MCF 10A (cell line): Measurements from ENCODE around the gene TCF7L2. TPM values are rescaled to one million over a fixed set of nuclear protein-coding genes. Genes with fewer than 3 reads are reported as not detected.

ENCODE experiments used
- BruUV-seq: library from RNA; stranded (reverse); fragments of 400-500 nt; replicated peaks from 2 replicates; lab custom pipeline; 2021; lab: Mats Ljungman, UMichigan
- CTCF ChIA-PET: fragments of 300-600 bp; sonication (Branson Sonifier 250); formaldehyde crosslinking; extraction: SDS; loops from one replicate; lab custom pipeline; 2021; ENCODE audit warnings: antibody characterized with exemption, inconsistent platforms; lab: Yijun Ruan, JAX
- POLR2A ChIA-PET: fragments of 300-600, 350-650 bp; sonication (Branson Sonifier 250); formaldehyde crosslinking; extraction: SDS; loops from one replicate; lab custom pipeline; 2020; ENCODE audit warnings: antibody characterized with exemption, inconsistent platforms; lab: Yijun Ruan, JAX
- DNase-seq: peaks from one replicate; pipeline ENCODE4 v3.0.0-alpha.2; 2018; ENCODE audit not compliant: unreplicated experiment
- H3K27ac Mint-ChIP-seq: one replicate; pipeline ENCODE4 v1.8.0; 2022; ENCODE audit warnings: mild to moderate bottlenecking, low read depth, mixed read lengths; ENCODE audit not compliant: unreplicated experiment
- H3K27me3 Mint-ChIP-seq: one replicate; pipeline ENCODE4 v1.8.0; 2022; ENCODE audit warnings: mixed read lengths; ENCODE audit not compliant: insufficient read depth, unreplicated experiment
- H3K36me3 Mint-ChIP-seq: one replicate; pipeline ENCODE4 v1.8.0; 2022; ENCODE audit warnings: mild to moderate bottlenecking, moderate library complexity, mixed read lengths; ENCODE audit not compliant: insufficient read depth, unreplicated experiment
- H3K4me1 Mint-ChIP-seq: one replicate; pipeline ENCODE4 v1.8.0; 2022; ENCODE audit warnings: mixed read lengths; ENCODE audit not compliant: insufficient read depth, unreplicated experiment
- H3K4me3 Mint-ChIP-seq: one replicate; pipeline ENCODE4 v1.8.0; 2022; ENCODE audit warnings: mild to moderate bottlenecking, moderate library complexity, mixed read lengths; ENCODE audit not compliant: unreplicated experiment
- H3K9me3 Mint-ChIP-seq: one replicate; pipeline ENCODE4 v1.8.0; 2022; ENCODE audit warnings: mixed read lengths; ENCODE audit not compliant: unreplicated experiment
- CTCF ChIP-seq: fragments of 200-600 bp; IDR thresholded peaks from one replicate; pipeline ENCODE4 v1.8.0; 2022; ENCODE audit warnings: antibody characterized with exemption, mild to moderate bottlenecking; ENCODE audit not compliant: unreplicated experiment
- intact Hi-C: fragments of 100-400 bp; cut with micrococcal nuclease; formaldehyde crosslinking; loops from 2 replicates; pipeline ENCODE4 v1.14.1; 2022
- total RNA-seq: library from RNA; stranded (reverse); gene quantifications from 2 replicates; pipeline ENCODE4 v1.2.3, GENCODE V29; 2022

The TCF7L2 gene
- total RNA-seq, 1 experiment from 2014 or later = 25.2 TPM

GRCh38 chr10:113036619-113037018 lies 86.6 kb downstream of the TCF7L2 start:
- intact Hi-C loops = no loop called here
- TF ChIP-seq CTCF = no peak
- Mint-ChIP-seq H3K4me1 (peaks cover 5% of the 10 kb centered on the region), H3K36me3 (peaks cover 23% of the 10 kb centered on the region), H3K9me3 (no peaks in the 10 kb centered on the region), H3K4me3 (no peak overlapping the region), H3K27ac (no peak overlapping the region), H3K27me3 (no peaks in the 10 kb centered on the region)
- CTCF ChIA-PET = no interaction called here
- POLR2A ChIA-PET = interaction anchor here (0.7 kb wide), 1 partner anchor 20 kb away, joined by 3 read pairs; no protein-coding TSS in a partner anchor
- BruUV-seq = no TSS peak
- DNase-seq = no peak

GRCh38 chr10:113037218-113037617 lies 87.2 kb downstream of the TCF7L2 start:
- intact Hi-C loops = no loop called here
- no peak for DNase-seq
- Mint-ChIP-seq H3K4me3 (no peak overlapping the region), H3K9me3 (no peaks in the 10 kb centered on the region), H3K4me1 (peaks cover 11% of the 10 kb centered on the region), H3K36me3 (peaks cover 22% of the 10 kb centered on the region), H3K27me3 (no peaks in the 10 kb centered on the region), H3K27ac (no peak overlapping the region)
- TF ChIP-seq CTCF = no peak
- CTCF ChIA-PET = no interaction called here
- POLR2A ChIA-PET = interaction anchor here (0.8 kb wide), 1 partner anchor 9 kb away, joined by 3 read pairs; no protein-coding TSS in a partner anchor
- no TSS peak for BruUV-seq

DNA sequence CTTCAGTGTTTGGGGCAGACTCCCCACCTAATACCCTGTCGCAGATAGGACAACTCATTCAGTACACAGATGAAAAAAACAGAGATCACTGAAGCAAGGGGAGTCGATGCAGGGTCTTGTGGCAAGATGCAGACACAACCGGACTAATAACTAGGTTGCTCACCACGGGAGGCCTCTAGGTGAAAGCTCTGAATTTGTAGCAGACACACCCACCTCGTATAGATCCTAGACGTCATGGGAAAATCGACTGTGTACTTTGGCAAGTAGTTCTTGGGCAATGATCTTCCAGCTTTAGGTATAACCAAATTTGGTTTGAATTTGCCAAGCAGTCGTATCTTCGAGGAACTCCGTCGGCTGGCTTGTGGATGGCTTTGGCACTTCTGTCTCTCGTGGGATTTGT lies 88.1 kb downstream of the TCF7L2 start:
- peaks cover 16% of the 10 kb centered on the region for H3K4me1 Mint-ChIP-seq
- CTCF ChIA-PET = interaction anchor here (0.6 kb wide), 1 partner anchor 12 kb away, joined by 3 read pairs; no protein-coding TSS in a partner anchor

DNA sequence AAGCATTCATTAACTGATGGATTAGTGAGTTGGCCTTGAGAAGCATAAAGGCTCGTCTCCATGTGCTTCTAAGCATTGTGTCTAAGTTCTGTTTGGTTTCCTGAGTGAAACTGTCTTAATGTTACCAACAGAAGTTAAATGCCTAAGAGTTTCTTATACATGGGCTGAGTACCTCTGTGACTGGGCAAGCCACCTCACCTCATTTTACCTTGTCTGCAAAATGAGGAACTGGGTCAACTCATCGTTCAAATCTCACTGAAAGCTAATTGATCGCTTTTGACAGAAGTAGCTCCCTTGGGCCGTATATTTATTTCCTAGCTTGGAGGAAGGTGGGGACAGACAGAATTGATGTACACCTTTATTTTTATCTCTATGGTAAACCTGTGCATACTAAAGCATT lies 88.9 kb downstream of the TCF7L2 start:
- H3K36me3 Mint-ChIP-seq = peaks cover 31% of the 10 kb centered on the region
- intact Hi-C loops = no loop called here
- no TSS peak for BruUV-seq
- TF ChIP-seq CTCF = no peak
- no peaks in the 10 kb centered on the region for H3K27me3 Mint-ChIP-seq
- no peak overlapping the region for H3K27ac Mint-ChIP-seq
- ChIA-PET POLR2A (interaction anchor here (0.7 kb wide), 1 partner anchor 28 kb away, joined by 3 read pairs; no protein-coding TSS in a partner anchor), CTCF (interaction anchor here (0.7 kb wide), 1 partner anchor 14 kb away, joined by 3 read pairs; no protein-coding TSS in a partner anchor)
- H3K4me1 Mint-ChIP-seq = peaks cover 20% of the 10 kb centered on the region
- H3K4me3 Mint-ChIP-seq = no peak overlapping the region
- DNase-seq = no peak
- no peaks in the 10 kb centered on the region for H3K9me3 Mint-ChIP-seq

More for the DNA sequence above, 88.1 kb downstream of the TCF7L2 start:
- no peaks in the 10 kb centered on the region for H3K27me3 Mint-ChIP-seq
- no peak overlapping the region for H3K27ac Mint-ChIP-seq
- no peak overlapping the region for H3K4me3 Mint-ChIP-seq
- TF ChIP-seq CTCF = no peak
- no TSS peak for BruUV-seq
- intact Hi-C loops = no loop called here
- H3K9me3 Mint-ChIP-seq = no peaks in the 10 kb centered on the region
- POLR2A ChIA-PET = no interaction called here
- DNase-seq = no peak
- H3K36me3 Mint-ChIP-seq = peaks cover 26% of the 10 kb centered on the region
